Mammary epithelial cell (primary cell): ENCODE data around the gene ATP6V0B.

Experiments used
- CTCF ChIP-seq, 2 donors: IDR thresholded peaks in 1 of 2; conservative IDR thresholded peaks in 1 of 2; 2 replicates each; pipeline ENCODE4 v1.5.1; 2011 to 2012; ENCODE audit warnings: inconsistent platforms in 2 of 2, low read length in 2 of 2, mild to moderate bottlenecking in 2 of 2, control low read depth in 1 of 2, low read depth in 1 of 2; ENCODE audit not compliant: insufficient read depth in 1 of 2; ENCODE audit errors: extremely low read depth in 1 of 2
- EZH2 ChIP-seq: IDR thresholded peaks from 2 replicates; pipeline ENCODE4 v1.6.1; 2012; ENCODE audit warnings: low read length, inconsistent platforms, borderline replicate concordance

GRCh38 chr1:44016041-44016889 lies 41.5 kb downstream of the ATP6V0B start:
- TF ChIP-seq CTCF (conservative IDR thresholded peaks at IDR 0.05 in 1 of 2, IDR thresholded peaks at IDR 0.05 in 1 of 2; ENCODE audit: extremely low read depth in 1 of 2, insufficient read depth in 1 of 2, low read depth in 1 of 2, low read length in 2 of 2) (no peak), EZH2 (no peak)
